HFFc6 (cell line): ENCODE measurements around the gene PAGR1. TPM values are rescaled to one million over a fixed set of nuclear protein-coding genes. Genes with fewer than 3 reads are reported as not detected.
"Not testable (repeated sequence)": the region's sequence is repeated elsewhere in the genome, so short reads cannot be mapped to it uniquely, and the experiment has no call there.

Source experiments
- DNase-seq: peaks from one replicate; pipeline ENCODE4 v3.0.0-alpha.2; 2018
- H3K27ac Mint-ChIP-seq: 2 replicates; pipeline ENCODE4 v1.8.0; 2020; ENCODE audit warnings: mild to moderate bottlenecking, mixed read lengths
- H3K27me3 Mint-ChIP-seq: 2 replicates; pipeline ENCODE4 v1.8.0; 2021; ENCODE audit warnings: mild to moderate bottlenecking, moderate library complexity, mixed read lengths; ENCODE audit not compliant: insufficient read depth
- H3K36me3 Mint-ChIP-seq: 2 replicates; pipeline ENCODE4 v1.8.0; 2021; ENCODE audit warnings: low read depth, mixed read lengths
- H3K4me1 Mint-ChIP-seq: 2 replicates; pipeline ENCODE4 v1.8.0; 2020; ENCODE audit warnings: low read depth, mixed read lengths
- H3K4me3 Mint-ChIP-seq: 2 replicates; pipeline ENCODE4 v1.8.0; 2020; ENCODE audit warnings: mild to moderate bottlenecking, moderate library complexity, mixed read lengths
- H3K9me3 Mint-ChIP-seq: 2 replicates; pipeline ENCODE4 v1.8.0; 2020; ENCODE audit warnings: mild to moderate bottlenecking, mixed read lengths
- total RNA-seq, 6 experiments: library from RNA; stranded (reverse); fragmentation: NEBNext Ultra II Directional; extraction: Animal tissue kit (Norgen Biotek cat#: 25700); gene quantifications; 2 replicates in 1 of 6; 3 replicates in 5 of 6; pipeline ENCODE4 v1.2.3, GENCODE V29; 2021
- TF ChIP-seq, protein P1 (sequence below): fragments of 200-600 bp; sonication (generic); IDR thresholded peaks from 2 replicates; pipeline ENCODE4 v1.5.0; 2021; ENCODE audit warnings: antibody characterized with exemption, mild to moderate bottlenecking

PAGR1 gene
- total RNA-seq, 6 experiments from 2014 or later = 12.9 to 19.2 (median 17.7) TPM

DNA sequence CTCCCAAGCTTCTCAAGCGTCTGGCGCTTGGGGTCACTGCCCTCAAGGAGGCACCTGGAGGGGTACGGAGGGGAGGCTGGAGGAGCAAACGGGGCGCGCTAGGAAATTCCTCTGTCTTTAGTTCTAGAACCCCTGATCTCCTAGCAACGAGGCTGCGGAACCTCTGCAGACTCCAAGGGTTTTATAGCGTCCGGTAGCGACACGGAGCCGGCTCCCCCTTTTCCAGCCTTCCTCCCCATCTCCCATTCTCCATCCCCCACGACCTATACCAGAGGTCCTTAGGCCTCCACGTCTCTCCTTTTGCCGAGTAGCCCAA lies 47.7 kb downstream of the PAGR1 start:
- H3K27me3 Mint-ChIP-seq = peaks cover 1% of the 10 kb centered on the region; the same call in 1 of the 2 replicates
- no peak for DNase-seq
- peak overlapping the region; percentile 99 for H3K27ac Mint-ChIP-seq
- no peaks in the 10 kb centered on the region for H3K9me3 Mint-ChIP-seq
- H3K36me3 Mint-ChIP-seq = peaks cover 17% of the 10 kb centered on the region
- H3K4me3 Mint-ChIP-seq = peak overlapping the region; percentile 99
- TF ChIP-seq, protein P1, sequence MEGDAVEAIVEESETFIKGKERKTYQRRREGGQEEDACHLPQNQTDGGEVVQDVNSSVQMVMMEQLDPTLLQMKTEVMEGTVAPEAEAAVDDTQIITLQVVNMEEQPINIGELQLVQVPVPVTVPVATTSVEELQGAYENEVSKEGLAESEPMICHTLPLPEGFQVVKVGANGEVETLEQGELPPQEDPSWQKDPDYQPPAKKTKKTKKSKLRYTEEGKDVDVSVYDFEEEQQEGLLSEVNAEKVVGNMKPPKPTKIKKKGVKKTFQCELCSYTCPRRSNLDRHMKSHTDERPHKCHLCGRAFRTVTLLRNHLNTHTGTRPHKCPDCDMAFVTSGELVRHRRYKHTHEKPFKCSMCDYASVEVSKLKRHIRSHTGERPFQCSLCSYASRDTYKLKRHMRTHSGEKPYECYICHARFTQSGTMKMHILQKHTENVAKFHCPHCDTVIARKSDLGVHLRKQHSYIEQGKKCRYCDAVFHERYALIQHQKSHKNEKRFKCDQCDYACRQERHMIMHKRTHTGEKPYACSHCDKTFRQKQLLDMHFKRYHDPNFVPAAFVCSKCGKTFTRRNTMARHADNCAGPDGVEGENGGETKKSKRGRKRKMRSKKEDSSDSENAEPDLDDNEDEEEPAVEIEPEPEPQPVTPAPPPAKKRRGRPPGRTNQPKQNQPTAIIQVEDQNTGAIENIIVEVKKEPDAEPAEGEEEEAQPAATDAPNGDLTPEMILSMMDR = no peak; the same call in 1 of the 2 replicates
- H3K4me1 Mint-ChIP-seq = peaks cover 19% of the 10 kb centered on the region

DNA sequence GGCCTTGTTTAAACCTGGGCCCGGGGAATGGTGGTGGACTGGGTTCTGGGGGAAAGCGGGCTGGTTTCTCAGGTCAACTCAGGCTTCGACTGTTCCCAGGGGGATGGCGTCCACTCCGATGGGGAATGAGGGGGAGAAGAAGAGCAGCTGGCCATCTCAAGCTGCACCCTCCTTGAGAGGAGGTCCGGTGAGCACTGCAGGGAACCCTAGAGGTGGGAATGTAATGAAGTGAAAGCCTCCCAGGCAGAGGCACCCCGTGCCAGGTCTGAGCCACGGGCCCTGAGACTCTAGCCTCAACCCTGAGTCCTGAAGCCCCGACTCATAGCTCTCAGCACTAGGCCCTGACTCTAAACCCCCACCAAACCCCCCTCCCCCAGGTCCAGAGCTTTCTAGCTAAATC lies 48.3 kb downstream of the PAGR1 start:
- H3K4me3 Mint-ChIP-seq = no peak overlapping the region
- H3K4me1 Mint-ChIP-seq = peaks cover 19% of the 10 kb centered on the region

DNA sequence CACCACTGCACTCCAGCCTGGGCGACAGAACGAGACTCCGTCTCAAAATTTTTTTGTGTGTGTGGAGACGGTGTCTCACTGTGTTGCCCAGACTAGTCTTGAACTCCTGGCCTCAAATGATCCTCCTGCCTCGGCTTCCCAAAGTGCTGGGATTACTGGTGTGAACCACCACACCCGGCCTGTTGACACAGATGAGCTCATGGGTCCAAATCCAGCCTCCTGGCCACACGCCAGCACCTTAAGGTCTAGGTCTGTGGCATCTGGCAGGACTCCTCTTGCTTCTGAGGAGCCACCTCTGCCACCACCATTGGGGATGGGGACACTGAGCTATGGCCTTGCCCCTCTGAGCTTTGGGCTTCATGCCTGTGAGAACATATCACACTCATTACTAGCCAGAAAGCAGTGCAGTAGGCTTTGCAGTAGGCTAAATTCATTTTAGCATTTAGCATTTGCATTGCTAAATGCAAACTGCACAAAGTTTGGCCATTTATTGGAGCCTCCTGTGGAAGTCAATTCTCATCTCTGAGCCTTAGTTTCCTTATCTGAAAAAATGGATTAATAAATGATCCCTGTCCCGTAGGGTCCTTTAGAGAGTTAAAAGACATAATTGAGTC lies 52.6 kb downstream of the PAGR1 start:
- peaks cover 8% of the 10 kb centered on the region for H3K27me3 Mint-ChIP-seq
- no peaks in the 10 kb centered on the region for H3K36me3 Mint-ChIP-seq
- no peak for DNase-seq

More for the DNA sequence above, 48.3 kb downstream of the PAGR1 start:
- H3K36me3 Mint-ChIP-seq = peaks cover 15% of the 10 kb centered on the region
- H3K9me3 Mint-ChIP-seq = no peaks in the 10 kb centered on the region
- no peak for DNase-seq
- H3K27me3 Mint-ChIP-seq = peaks cover 4% of the 10 kb centered on the region; the same call in 1 of the 2 replicates
- H3K27ac Mint-ChIP-seq = no peak overlapping the region
- TF ChIP-seq, protein P1 = no peak

GRCh38 chr16:29869067-29869466 lies 53.1 kb downstream of the PAGR1 start:
- not testable (repeated sequence) for H3K27ac Mint-ChIP-seq, H3K9me3 Mint-ChIP-seq, H3K4me3 Mint-ChIP-seq

More for the DNA sequence above, 52.6 kb downstream of the PAGR1 start:
- no peaks in the 10 kb centered on the region for H3K9me3 Mint-ChIP-seq
- no peak overlapping the region for H3K4me3 Mint-ChIP-seq
- TF ChIP-seq, protein P1 = no peak
- H3K4me1 Mint-ChIP-seq = no peaks in the 10 kb centered on the region
- no peak overlapping the region for H3K27ac Mint-ChIP-seq

More at GRCh38 chr16:29869067-29869466, 53.1 kb downstream of the PAGR1 start:
- not testable (repeated sequence) for H3K4me1 Mint-ChIP-seq, H3K27me3 Mint-ChIP-seq, DNase-seq, H3K36me3 Mint-ChIP-seq

Other genes starting within 250 kb of the PAGR1 start
- gene SPN, start 152.9 kb upstream of the PAGR1 start, total RNA-seq = under 1 TPM in 5 of 6 experiments, not detected in 1; 0.06 to 0.20 (median 0.12) TPM
- gene QPRT, start 137.0 kb upstream of the PAGR1 start, total RNA-seq = 10 to 100 TPM in 3 of 6 experiments, 1 to 10 TPM in 3; 3.0 to 12.4 (median 10.3) TPM
- not detected for gene C16orf54, start 70.2 kb upstream of the PAGR1 start, total RNA-seq
- not detected for gene ZG16, start 37.9 kb upstream of the PAGR1 start, total RNA-seq
- 10 to 100 TPM; 26.4 to 50.3 (median 48.9) TPM for gene KIF22, start 25.4 kb upstream of the PAGR1 start, total RNA-seq
- 100 to 1,000 TPM; 148 to 178 (median 165) TPM for gene MAZ, start 9.6 kb upstream of the PAGR1 start, total RNA-seq
- 1 to 10 TPM; 2.9 to 4.3 (median 3.6) TPM for gene PRRT2, start 4.0 kb upstream of the PAGR1 start, total RNA-seq
- 100 to 1,000 TPM; 234 to 296 (median 268) TPM for gene MVP, start 4.3 kb downstream of the PAGR1 start, total RNA-seq
- 100 to 1,000 TPM in 3 of 6 experiments, 10 to 100 TPM in 3; 82.6 to 115 (median 94.7) TPM for gene CDIPT, start 47.1 kb downstream of the PAGR1 start, total RNA-seq
- 1 to 10 TPM; 1.5 to 4.5 (median 3.9) TPM for gene SEZ6L2, start 83.4 kb downstream of the PAGR1 start, total RNA-seq
- 10 to 100 TPM in 4 of 6 experiments, 1 to 10 TPM in 2; 5.1 to 15.9 (median 14.1) TPM for gene ASPHD1, start 84.3 kb downstream of the PAGR1 start, total RNA-seq
- 10 to 100 TPM; 13.9 to 17.0 (median 16.1) TPM for gene KCTD13, start 110.1 kb downstream of the PAGR1 start, total RNA-seq
- 100 to 1,000 TPM; 105 to 122 (median 110) TPM for gene TMEM219, start 145.9 kb downstream of the PAGR1 start, total RNA-seq
- gene TAOK2, start 157.7 kb downstream of the PAGR1 start, total RNA-seq = 10 to 100 TPM; 50.4 to 56.9 (median 53.0) TPM
- 10 to 100 TPM in 5 of 6 experiments, 1 to 10 TPM in 1; 9.8 to 14.4 (median 13.4) TPM for gene HIRIP3, start 179.5 kb downstream of the PAGR1 start, total RNA-seq
- 10 to 100 TPM; 61.0 to 77.4 (median 73.8) TPM for gene INO80E, start 180.1 kb downstream of the PAGR1 start, total RNA-seq
- gene DOC2A, start 194.9 kb downstream of the PAGR1 start, total RNA-seq = under 1 TPM in 2 of 6 experiments, not detected in 4; 0.19 to 0.30 TPM
- not detected for gene C16orf92, start 207.0 kb downstream of the PAGR1 start, total RNA-seq
- gene TLCD3B, start 215.1 kb downstream of the PAGR1 start, total RNA-seq = under 1 TPM in 4 of 6 experiments, not detected in 2; 0.28 to 0.39 (median 0.33) TPM
- gene ALDOA, start 249.6 kb downstream of the PAGR1 start, total RNA-seq = 1,000 to 10,000 TPM; 1,621 to 1,937 (median 1,752) TPM